HG02840 (cell line): ENCODE data around the gene WNT3.
"Not testable (repeated sequence)": the region's sequence is repeated elsewhere in the genome, so short reads cannot be mapped to it uniquely, and the experiment has no call there.

Source experiments
- ATAC-seq: cut with Tn5 transposase; IDR thresholded peaks from one replicate; pipeline ENCODE4 v1.9.1; 2021; ENCODE audit warnings: mild to moderate bottlenecking, moderate library complexity, moderate number of reproducible peaks; ENCODE audit not compliant: unreplicated experiment, low FRiP score

Gene WNT3

GRCh38 chr17:46818316-46818928, at the start of gene WNT3:
Gene WNT3 (minus strand): TSS chr17:46818692. CDS start chr17:46818597, 95 bp downstream.
- ATAC-seq = no peak

- ATAC-seq = no peak
These were observed 48.3 kb upstream of the WNT3 start for GRCh38 chr17:46866747-46867146.

- no peak for ATAC-seq
These were observed 47.8 kb upstream of the WNT3 start for GRCh38 chr17:46866325-46866724.

- ATAC-seq = no peak
These were observed 46.6 kb upstream of the WNT3 start for GRCh38 chr17:46865100-46865499.

- ATAC-seq = no peak
These were observed 45.1 kb upstream of the WNT3 start for GRCh38 chr17:46863383-46864121.

GRCh38 chr17:46862949-46863348, 44.5 kb upstream of the WNT3 start:
- ATAC-seq = no peak

GRCh38 chr17:46859996-46860395, 41.5 kb upstream of the WNT3 start:
- ATAC-seq = no peak

- no peak for ATAC-seq
These were observed 39.1 kb upstream of the WNT3 start for GRCh38 chr17:46857600-46857999.

- ATAC-seq = no peak
These were observed 36.5 kb upstream of the WNT3 start for GRCh38 chr17:46854948-46855347.

- ATAC-seq = no peak
These were observed 36.0 kb upstream of the WNT3 start for GRCh38 chr17:46854515-46854914.

GRCh38 chr17:46853896-46854444, 35.5 kb upstream of the WNT3 start:
- ATAC-seq = no peak

- no peak for ATAC-seq
These were observed 32.7 kb upstream of the WNT3 start, which contains the start of gene WNT9B for GRCh38 chr17:46851029-46851741. Gene WNT9B (plus strand): TSS chr17:46851583. CDS start chr17:46851639, 56 bp downstream.

- no peak for ATAC-seq
These were observed 32.2 kb upstream of the WNT3 start for GRCh38 chr17:46850688-46851028.

GRCh38 chr17:46848534-46848933, 30.0 kb upstream of the WNT3 start:
- ATAC-seq = no peak

GRCh38 chr17:46847204-46848191, 29.0 kb upstream of the WNT3 start:
- ATAC-seq = no peak

- no peak for ATAC-seq
These were observed 24.3 kb upstream of the WNT3 start for GRCh38 chr17:46842835-46843234.

GRCh38 chr17:46841561-46842379, 23.3 kb upstream of the WNT3 start:
- no peak for ATAC-seq

- not testable (repeated sequence) for ATAC-seq
These were observed 22.1 kb upstream of the WNT3 start for GRCh38 chr17:46840596-46840995.

GRCh38 chr17:46839211-46839610, 20.7 kb upstream of the WNT3 start:
- ATAC-seq = no peak
